Coronary artery (tissue), 2 donors: ENCODE measurements around the gene LITAFD.

Experiments
- DNase-seq: peaks from one replicate; pipeline ENCODE4 v3.0.0-alpha.2; 2017; ENCODE audit warnings: low spot score
- H3K27ac ChIP-seq, 2 donors: fragments of 200-600 bp; sonication (generic); one replicate each; pipeline ENCODE4 v1.5.1; 2016 to 2019
- H3K4me3 ChIP-seq: fragments of 200-600 bp; sonication (generic); 2 replicates; pipeline ENCODE4 v1.5.1; 2016; ENCODE audit warnings: mild to moderate bottlenecking, moderate library complexity
- TF ChIP-seq, protein P1 (sequence below): fragments of 200-600 bp; sonication (generic); IDR thresholded peaks from one replicate; pipeline ENCODE4 v1.5.1; 2019; ENCODE audit warnings: antibody characterized with exemption

Gene LITAFD

DNA sequence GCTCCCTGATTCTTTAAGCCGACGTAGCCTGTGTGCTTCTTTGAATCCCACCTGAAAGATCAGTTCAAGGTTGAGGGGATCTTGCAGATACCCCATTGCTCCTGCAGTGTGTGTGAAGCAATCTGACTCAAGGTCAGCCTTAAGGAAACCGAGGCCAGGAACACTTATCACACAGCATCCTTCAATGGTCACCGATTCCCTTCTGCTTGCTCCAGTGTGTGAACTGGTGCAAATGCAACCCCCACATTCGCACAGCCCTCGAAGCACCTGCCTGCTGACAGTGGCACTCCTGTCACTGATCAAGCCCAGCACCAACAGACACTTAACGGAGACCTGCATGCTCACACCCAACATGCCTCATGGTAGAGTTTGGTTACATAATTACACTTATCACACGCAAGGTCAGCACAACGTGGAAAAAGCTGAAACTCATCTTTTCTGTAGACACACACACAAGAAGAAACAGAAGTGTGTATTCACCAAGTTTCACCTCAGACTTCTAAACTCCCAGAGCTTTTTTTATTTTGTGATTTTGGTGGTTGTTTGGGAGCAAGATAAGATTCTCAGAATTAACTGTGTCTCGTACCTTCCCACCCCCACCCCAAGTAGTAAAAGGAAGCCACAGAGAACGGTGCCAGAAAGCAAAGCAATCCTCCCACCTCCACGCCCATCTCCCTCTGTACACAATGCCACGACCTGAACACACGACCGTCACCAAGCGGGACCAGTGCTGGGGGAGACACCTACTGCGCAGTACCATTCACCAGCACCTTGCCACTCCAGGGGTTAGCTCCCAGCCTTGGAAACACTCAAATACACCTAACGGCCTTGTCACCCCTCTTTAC is 37.2 kb downstream of the LITAFD start:
- DNase-seq = no peak
- Histone ChIP-seq H3K4me3 (no peak overlapping the region), H3K27ac (no peak overlapping the region)
- TF ChIP-seq, protein P1, sequence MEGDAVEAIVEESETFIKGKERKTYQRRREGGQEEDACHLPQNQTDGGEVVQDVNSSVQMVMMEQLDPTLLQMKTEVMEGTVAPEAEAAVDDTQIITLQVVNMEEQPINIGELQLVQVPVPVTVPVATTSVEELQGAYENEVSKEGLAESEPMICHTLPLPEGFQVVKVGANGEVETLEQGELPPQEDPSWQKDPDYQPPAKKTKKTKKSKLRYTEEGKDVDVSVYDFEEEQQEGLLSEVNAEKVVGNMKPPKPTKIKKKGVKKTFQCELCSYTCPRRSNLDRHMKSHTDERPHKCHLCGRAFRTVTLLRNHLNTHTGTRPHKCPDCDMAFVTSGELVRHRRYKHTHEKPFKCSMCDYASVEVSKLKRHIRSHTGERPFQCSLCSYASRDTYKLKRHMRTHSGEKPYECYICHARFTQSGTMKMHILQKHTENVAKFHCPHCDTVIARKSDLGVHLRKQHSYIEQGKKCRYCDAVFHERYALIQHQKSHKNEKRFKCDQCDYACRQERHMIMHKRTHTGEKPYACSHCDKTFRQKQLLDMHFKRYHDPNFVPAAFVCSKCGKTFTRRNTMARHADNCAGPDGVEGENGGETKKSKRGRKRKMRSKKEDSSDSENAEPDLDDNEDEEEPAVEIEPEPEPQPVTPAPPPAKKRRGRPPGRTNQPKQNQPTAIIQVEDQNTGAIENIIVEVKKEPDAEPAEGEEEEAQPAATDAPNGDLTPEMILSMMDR = no peak

DNA sequence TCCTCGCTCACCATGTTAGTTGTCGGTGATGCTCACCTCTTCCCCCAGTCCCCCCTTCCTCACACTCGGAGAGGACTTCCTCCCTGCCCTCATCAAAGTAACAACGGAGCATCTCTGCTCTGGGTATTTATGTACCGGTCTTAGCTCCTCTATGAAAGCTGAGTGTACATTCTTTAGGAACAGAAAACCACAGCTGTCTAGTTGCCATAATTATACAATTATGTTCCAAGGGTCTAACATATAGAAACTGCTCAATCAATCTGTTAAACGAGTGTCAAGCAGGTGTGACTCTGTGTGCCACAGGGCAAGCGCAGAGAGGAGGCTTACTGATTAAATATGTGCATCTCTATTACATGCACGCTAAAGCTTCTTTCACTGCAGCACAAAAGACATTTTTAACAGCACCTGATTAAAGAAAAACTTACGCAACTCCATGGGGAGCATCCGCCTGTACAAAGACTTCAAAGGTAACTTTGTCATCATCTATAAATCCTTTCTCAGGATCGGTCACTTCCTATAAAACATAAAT is 37.8 kb downstream of the LITAFD start:
- no peak for DNase-seq
- TF ChIP-seq, protein P1 = no peak
- H3K27ac ChIP-seq = no peak overlapping the region
- H3K4me3 ChIP-seq = no peak overlapping the region

- Histone ChIP-seq H3K4me3 (no peak overlapping the region), H3K27ac (no peak overlapping the region)
- TF ChIP-seq, protein P1 = no peak
- DNase-seq = no peak
Measured at GRCh38 chr16:8920645-8921346, 38.6 kb downstream of the LITAFD start.

DNA sequence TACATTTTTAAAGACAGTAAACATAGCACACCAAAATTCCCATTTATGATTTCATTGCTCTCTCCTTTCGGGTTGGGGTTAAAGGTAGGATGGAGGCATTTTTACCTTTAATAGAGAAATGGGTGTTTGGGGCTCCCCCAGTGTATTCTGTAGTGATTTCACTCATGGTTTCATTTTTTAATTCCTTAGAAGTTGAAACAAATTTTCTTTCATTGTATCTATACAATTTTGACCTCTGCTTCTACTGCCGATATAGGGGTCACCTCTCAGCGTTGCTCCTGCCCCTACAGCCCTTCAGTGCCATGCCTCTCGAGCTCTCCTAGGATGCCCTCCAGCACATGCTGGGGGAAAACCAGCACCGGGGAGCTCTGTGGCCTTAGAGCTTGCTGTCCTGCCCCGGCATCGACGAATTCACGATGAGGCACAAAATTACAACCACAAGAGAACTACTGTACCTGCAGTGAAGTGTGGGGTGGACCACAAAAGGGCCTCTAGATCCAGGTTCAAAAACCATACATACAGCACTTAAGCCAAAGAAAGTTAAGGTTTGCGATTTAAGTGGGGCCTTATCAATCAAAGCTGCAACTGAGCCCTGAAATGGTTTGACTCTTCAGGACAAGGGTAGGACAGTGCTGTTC is 39.3 kb downstream of the LITAFD start:
- no peak overlapping the region for H3K27ac ChIP-seq
- no peak overlapping the region for H3K4me3 ChIP-seq
- TF ChIP-seq, protein P1 = no peak
- no peak for DNase-seq

DNA sequence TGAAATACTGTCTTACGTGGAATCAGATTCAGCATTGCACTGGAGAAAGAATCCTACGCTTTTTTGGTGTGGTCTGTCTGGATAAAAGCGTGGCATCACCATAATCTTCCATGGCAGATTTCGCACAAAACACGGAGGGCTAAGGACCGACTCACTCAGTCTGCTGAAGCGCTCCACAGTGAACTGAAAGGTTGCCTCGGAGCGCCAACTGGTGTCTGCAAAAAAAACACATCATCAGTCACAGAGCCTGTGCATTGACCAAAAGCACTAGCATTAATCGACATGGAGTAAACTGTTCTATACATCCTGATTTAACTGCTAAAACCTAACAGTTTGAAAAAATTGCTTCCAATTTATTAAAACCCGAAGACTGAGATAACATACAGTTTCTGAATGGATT is 41.0 kb downstream of the LITAFD start:
- TF ChIP-seq, protein P1 = no peak
- Histone ChIP-seq H3K27ac (no peak overlapping the region), H3K4me3 (no peak overlapping the region)
- no peak for DNase-seq

- H3K27ac ChIP-seq = no peak overlapping the region
- DNase-seq = no peak
- H3K4me3 ChIP-seq = no peak overlapping the region
- TF ChIP-seq, protein P1 = no peak
Measured at GRCh38 chr16:8924214-8924613, 42.1 kb downstream of the LITAFD start.
